Ammon's horn (tissue), 1 donor: ENCODE results near the gene PBX4.
A peak's percentile ranks its signal among the peaks of the same experiment; 100 is the strongest.

Source experiments
- DNase-seq: peaks from one replicate; pipeline ENCODE4 v3.0.0-alpha.2; 2016; ENCODE audit warnings: low spot score

The PBX4 gene

DNA sequence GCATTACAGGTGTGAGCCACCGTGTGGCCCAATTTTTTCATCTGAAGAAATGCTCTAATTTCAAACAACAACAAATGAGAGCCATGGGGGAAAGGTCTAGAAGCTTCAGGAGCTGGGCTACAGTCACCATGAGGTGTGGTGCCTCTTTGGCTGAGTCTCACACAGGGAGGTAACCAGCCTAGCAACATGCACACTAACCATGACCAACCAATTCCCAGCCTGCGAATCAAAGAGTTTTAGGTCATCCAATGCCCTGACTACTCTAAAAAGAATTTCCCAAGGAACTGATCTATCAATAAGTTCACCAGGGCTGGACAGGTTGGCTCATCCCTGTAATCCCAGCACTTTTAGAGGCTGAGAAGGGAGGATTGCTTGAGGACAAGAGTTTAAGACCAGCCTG is 29.9 kb downstream of the PBX4 start:
- no peak for DNase-seq

DNA sequence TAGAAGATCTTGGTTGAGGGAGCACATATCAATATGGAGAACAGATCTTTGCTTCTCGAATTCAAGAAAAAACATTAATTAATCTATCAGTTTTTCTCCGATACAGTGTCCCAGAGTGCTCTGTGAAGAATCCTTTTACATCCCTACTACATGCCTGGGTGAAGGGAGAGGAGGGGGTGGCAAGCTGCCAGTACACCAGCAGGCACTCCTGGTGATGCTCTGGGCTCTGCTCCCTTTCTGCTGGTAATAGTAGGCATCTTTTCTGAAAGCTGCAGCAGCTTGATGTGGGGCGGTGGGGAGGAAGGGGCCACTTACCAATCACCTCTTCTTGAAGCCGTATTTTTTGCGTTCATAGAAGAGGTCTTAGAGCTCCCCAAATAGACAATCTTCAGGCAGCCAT is 30.7 kb downstream of the PBX4 start:
- DNase-seq = peak; percentile 72

DNA sequence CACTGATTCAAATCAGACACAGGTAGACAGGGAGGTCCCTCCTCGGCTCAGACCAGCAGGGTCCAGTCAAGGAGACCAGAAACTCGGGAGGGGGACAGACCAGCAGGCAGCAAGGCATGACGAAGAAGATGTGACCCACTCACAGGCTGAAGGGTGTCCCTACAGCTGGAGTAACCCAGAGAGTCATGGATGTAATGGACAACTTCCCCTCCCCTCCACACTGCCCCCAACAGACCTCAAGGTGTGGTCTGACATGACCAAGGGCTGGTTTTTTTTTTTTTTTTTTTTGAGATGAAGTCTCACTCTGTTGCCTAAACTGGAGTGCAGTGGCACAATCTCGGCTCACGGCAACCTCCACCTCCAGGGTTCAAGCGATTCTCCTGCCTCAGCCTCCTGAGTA is 34.1 kb downstream of the PBX4 start:
- no peak for DNase-seq

DNA sequence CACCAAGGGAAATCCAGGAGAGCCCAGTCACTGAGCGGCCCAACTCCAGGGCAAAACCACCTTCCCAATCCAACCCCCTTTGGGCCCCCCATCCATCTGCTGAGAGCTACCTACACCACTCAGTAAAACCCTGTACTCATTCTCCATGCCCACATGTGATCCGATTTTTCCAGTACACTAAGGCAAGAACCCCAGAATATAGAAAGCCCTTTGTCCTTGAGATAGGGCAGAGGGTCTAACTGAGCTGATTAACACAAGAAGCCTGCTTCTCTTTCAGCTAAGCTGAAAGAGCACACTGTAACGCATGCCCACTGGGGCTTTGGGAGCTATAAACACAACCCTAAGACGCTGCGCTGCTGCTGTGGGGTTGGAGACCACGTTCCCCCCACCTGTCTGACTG is 36.0 kb downstream of the PBX4 start:
- DNase-seq = no peak

DNA sequence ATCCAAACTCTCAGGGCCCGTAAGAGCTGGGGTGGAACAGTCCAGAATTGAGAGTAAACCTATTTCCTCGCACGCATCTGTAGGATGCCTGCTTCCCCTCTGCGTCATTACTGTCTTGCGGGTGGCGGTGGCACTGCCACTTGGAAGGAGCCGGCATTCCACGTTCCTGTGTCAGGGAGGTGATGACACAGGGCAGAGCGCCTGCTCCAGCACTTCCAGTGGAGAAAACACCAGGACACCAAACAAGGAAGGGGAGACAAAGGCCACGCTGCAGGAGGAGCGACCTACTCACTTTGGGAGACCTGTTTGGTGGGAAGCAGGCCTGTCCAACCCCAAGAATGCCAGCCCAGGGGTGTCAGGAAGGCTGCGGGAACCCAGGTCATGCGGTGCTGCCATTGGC is 37.1 kb downstream of the PBX4 start:
- DNase-seq = no peak

DNA sequence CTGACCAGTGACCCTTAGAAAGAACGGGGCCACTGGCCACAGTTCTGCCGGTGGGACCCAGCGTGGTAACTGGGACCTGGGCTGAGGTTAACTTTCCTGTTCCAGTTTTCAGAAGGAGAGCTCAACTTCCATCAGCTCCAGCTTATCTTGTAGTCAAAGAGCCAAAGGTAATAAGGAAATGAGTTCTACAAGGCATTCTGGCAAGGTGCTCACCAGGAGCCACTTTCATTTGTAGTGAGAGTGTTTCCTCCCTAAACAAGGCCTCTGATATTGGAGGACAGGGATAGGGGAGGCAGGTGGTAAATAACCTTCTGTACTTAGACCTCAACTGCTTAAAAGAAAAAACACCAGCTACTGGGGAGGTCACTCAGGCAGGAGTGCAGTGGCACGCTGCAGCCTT is 38.1 kb downstream of the PBX4 start:
- no peak for DNase-seq

DNA sequence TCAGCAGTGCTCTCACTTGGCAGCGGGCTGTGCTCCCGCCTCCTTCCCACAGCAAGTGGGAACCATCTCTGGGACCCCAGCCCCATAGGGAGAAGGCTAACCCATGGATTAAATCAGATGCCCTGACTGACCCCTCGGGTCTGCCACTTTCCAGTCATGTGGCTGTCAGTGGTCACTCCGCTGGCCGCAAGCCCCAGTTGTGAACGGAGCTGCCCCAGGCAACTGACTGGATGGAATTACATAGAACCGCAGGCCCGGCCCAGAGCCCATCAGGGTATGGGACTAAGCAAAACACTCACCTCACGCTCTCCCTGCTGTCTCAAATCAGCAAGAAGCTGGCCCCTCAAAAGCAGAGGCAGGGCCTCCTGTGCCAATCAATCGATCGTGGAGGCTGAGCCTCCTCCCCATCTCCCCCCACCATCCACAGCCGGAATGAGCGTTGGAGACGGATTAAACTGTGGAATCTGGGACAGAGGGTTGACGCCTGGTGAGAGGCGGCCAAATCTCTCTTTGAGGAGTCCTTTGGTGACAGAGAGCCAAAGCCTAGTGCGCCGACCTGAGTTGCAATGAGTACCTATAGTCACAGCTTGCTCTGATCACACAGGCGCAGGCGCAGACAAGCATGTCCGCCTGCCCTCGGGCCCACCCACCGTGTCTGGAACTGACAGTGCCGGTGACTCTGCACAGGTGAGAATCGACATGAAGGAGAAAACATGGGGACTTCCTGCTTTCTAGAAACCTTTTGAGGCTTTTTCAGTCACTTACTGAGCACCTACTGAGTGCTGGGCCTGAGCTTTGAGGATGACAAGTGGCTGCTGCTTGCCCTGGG is 38.7 kb downstream of the PBX4 start:
- DNase-seq = no peak

DNA sequence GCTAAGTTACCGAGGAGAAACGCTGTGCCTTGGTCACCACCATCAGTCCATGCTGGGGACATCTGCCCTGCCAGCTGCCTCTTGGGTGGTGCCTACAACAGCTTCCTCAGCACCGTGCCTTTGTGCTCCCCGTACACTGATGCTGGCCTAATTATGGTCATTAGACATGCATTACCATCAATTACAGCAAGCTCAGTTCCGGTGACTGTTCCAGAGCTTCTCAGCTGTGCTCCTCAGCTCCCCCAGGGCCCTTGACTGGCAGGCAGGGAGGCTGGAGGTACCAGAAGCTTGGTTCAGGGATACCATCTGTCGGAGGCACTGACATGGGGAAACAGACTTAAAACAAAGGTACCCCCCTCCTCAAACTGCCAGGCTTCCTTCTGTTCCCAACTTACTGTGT is 40.2 kb downstream of the PBX4 start:
- peak; percentile 15 for DNase-seq

DNA sequence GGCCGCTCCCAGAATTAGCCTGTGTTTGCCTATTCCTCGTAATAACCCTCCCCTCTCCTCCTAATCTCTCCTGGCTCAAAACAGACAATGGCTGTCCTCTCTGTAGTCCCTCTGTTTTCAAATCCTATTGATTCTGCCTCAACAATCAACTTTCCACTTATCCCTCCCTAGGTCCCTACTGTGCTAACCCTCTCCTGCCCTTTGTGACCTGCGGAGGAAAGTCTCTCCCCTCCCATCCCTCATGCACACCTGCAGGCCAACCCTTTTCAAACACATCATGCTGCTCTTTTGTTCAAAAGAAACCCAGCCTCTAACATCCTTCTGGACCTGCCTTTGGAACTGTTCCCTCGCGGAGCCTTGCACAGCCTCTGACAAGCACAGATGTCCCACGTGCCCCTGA is 43.1 kb downstream of the PBX4 start:
- DNase-seq = no peak

DNA sequence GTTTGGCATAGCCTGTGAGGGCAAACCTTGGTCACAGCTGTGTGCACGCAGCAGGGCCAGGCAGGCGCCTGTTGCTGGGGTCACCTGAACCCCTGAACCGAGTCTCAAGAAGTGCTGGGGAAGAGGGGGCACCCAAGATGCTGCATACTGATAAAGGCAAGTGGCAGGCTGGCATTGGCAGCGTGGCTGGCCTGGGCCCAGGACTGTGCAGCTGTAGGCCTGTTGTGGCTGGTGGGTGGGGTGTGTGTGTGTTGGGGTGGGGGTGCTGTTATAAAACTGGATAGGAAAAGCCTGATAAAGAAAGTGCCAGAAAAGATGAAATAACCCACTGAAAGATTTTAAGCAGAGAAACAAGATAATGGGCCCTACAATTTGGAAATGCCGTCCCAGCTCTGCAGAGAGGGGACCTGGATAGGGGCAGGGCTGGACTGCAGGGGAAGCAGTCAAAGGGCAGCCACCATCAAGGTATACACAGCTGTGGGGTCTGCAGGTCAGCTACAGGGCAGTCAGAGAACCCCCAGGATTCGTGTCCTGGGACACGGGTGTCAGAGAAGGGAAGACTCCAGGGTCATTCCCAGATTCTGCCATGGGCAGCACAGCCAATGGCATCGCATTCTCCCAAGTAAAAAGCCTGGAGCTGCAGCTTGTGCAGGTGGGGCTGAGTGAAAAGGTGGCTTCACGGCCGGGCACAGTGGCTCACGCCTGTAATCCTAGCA is 47.3 kb downstream of the PBX4 start:
- DNase-seq = no peak

DNA sequence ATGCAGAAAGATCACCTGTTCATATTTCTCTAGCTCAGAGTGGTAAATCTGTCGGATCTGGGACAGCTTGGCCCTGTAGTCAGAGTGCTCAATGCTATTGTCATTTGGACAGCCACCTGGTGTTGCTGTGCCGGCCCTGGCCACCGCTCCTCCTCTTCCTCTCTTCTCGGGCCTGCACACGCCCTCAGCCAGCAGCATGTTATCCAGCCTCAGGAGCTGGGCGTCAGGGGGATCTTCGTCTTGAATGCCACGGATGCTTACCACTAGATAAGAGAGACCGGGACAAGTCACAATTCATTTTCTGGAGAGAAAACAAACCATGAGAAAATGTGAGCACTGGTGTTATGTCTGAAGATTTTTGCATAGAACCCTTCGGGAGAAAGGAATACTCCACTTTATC is 47.9 kb downstream of the PBX4 start:
- no peak for DNase-seq

DNA sequence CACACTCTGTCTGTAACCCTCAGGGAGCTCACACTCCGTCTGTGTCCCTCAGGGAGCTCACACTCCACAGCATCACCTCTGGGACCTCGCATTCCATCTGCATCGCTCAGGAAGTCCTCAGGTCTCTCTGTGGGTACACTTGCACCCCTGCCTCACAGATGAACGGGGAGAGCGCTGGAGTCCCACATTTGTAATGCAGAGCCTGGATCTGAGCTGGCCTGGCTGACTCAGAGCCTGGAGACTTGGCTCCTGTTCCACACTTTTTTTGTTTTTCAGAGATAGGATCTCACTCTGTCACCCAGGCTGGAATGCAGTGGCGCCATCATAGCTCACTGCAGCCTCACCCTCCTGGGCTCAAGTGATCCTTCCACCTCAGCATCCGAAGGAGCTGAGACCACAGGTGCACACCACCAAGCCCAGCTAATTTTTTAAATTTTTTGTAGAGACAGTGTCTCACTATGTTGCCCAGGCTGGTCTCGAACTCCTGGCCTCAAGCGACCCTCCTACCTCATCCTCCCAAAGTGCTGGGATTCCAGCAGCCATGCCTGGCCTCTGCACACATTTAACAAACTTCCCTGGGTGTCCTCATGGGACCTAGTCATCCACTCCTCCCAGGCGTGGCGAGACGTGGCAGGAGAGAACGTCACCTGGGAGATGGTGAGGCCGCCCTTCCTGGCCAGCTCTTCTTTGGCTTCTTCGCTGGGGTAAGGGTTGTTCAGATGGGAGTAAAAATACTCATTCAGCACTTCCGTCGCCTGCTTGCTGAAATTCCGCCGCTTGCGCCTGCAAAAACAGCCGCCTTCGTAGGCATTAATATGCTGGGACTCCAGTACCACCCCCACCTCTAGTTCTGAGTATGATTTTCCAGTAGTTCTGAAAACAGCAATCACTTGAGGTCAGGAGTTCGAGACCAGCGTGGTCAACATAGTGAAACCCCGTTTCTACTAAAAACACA is 49.4 kb downstream of the PBX4 start:
- DNase-seq = no peak

DNA sequence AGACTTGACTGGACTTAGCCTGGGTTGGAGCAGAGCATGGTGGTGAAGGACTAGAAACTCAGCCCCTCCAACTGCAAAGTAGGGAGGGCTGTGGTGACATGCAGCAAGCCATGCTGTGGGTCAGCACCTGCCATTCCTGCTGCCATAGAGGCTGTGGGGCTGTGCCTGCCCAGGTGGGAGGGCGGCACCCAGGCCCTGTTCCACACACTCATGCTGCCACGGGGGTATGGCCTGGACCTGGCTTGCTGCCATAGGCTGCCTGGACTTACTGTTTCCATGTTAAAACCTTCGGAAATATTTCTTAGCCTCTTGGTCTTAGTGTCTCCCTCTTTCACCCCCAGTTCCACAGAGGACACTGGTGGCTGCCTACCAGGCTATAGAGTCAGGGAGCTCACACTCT is 51.1 kb downstream of the PBX4 start:
- no peak for DNase-seq

DNA sequence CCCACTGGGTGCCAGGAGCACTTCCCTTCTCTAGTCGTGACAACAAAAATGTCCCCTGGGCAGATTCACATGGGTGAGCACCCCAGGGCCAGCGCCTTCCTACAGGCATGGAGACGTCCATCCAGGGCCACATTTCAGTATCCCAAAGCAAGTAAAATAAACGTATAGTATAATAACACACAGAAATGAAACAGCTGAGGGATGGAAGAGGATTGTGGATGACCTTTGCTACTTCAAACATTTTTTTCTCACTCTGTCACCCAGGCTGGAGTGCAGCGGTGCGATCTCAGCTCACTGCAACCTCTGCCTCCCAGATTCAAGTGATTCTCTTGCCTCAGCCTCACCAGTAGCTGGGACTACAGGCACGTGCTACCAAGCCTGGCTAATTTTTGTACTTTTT is 52.2 kb downstream of the PBX4 start:
- no peak for DNase-seq

DNA sequence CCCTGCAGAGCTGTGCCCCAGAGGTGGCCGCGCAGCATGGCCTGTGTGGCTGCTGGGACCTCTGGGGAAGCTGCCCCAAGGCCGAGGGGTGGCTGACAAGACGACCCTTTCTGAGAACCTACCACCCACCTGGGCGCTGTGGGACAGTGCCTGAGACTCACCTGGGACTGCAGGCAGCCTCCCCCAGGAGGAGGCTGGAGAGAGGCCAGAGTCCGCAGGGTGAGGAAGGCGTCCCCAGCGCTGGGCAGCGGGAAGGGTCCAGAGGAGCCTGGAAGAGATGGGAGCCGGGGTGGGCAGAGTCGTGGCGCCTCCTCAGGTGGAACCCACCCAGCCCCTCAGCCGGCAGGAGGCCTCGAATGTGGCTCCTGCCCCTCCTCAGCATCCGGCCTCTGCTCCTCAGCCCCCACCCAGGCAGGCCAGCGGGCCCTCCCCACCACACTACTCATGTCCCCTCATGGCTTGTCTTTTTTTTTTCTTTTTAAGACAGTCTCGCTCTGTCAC is 55.1 kb downstream of the PBX4 start:
- DNase-seq = no peak

DNA sequence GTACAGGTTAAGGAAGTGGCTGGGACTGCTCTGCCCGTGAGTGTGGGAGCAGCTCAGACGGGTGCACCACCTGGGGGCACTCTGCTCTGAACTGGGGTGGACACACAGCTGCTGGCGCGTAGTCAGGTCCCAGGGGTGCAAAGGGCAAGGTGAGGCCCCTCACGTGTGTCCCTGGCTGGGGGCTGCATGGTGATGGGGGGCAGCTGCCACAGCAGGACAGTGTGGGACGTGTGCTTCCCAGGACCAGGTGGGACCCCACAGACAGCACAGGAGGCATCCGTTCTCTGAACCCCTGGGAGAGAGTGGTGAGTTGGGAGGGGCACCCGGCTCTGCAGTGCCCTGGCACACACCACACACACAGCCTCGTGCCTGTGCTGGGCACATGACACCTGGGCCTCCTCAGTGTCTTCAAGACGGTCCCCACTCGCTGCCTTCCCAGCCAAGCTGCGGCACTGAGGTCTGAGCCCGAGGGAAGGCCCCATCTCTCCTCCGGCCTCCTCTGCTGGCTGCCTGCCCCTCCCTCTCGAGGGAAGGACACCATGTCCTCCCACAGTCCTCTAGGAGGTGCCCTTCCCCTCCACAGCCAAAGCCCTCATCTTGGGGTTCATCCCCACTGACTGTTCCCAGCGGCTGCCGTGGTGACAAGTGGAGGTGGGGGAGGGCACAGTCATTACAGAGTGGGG is 55.7 kb downstream of the PBX4 start:
- no peak for DNase-seq

DNA sequence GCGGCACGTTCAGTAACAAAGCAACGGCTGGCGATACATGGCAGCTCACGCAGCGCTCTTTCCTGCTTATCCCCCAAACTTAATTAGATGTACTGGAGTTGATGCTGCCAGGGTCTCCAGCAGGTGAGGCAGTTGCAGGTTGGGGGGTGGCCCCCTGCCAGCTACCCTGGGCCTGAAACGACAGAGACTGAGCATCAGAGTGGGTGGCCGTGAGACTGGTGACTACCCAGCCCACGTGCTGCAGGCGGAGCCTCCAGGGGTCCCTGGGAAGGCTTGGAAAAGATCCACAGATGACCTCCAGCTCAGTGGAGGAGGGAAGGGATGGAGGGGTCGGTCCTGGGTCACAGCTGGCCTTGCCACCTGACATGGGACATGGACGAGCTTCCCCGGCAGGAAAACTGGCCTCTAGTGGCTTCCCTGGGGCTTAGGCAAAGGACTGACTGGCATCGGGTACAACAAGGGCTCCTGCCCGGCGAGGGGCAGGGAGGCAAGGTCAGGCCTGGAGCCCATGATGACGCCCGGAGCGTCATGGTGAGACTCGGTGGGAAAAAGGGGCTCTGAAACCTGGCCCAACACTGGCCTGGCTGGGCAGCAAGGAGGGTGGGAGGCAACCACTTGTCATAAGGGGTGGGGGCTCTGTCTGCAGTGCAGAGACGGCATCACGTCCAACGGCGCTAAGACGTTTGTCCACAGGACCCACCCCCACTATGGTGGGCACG is 56.4 kb downstream of the PBX4 start:
- DNase-seq = no peak

DNA sequence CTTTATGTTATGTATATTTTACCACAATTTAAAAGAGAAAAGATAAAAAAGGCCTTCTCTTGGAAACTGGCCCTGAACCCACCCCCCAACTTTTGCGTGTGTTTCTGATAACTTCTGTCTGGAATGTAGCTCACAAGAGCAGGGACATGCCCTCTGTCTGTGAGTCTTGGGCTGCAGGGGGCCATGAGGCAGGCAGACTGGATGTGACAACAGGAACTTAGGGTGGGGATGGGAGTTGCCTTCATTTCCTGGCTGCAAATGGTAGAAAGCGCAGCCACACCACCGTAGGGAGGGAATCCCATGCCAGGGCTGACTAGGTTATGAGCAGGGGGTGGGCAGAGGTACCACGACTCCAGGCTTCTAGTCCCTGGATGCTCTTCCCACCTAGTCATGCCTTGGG is 58.6 kb downstream of the PBX4 start:
- no peak for DNase-seq

DNA sequence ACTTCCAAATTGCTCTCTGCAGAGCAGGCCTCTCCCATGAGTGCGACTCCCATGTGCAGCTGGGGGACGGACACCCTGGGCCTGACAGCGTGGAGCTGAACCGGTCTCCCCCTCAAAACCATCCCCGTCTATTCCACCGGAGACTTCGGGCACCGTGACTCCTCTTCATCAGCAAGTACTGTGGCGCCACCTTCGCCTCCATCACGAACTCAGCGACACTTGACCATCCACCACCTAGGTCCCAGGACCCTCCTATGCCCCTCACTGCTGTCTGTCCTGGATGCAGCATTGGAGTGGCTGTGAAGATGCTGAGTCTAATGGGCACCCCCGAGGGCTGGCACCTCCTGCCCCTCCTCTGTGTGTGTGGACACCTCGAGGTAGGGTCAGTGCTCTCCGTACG is 59.9 kb downstream of the PBX4 start:
- DNase-seq = no peak

DNA sequence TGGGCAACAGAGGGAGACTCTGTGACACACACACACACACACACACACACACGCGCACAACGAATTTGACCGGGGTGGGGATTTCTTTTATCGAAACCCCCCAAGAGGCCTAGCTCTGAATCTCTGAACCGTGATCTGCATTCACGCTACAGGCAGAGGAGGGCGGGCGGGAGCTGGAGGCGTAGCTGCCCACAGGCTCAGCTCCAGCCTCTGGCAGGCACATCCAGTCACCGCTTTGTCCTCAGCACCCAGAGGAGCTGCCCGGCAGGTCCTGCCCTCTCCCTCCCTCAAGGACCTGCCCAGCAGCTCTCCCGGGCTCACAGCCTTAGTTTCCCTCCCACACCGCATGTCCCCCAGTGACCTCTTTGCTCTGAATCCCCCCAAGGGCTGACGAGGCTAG is 60.4 kb downstream of the PBX4 start:
- DNase-seq = no peak
